EL (cell line): Measurements from ENCODE around the gene PTGR2.
"Not testable (repeated sequence)": the region's sequence is repeated elsewhere in the genome, so short reads cannot be mapped to it uniquely, and the experiment has no call there.

Experiments
- DNase-seq: peaks from one replicate; pipeline ENCODE4 v3.0.0-alpha.2; 2016

PTGR2 gene

DNA sequence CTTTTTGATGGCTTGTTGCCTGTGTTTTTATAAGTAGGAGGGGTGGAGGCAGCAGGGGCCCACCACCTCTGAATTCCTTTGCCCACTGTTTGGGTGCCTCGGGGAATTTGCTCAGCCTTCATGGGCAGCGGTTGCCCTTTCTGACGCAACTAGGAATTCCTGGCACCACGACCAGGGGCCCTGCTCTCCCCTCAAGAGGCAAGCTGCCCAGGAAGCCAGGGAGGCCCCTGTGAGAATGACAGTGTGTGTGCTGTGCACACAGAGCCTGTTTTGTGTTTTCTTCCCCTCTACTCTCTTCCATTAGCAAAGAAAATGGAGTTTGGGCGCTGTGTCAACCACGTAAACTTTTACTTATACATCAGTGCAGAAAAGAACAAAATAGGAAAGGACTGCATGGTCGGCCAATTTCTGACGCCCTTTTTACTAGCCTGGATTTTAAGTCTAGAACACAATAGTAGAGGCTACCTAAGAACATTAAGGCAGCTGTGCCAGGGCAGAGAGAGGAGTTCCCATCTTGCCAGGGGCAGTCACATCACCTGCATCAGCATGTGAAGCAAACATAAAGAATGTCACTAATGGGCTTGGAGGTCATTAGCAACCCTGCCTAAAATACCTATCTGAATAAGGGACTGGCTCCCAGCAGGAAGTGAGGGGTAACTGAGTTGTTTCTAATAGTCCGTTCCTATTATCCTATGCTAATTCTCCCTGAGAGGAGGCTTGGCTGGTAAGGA is 17.9 kb upstream of the PTGR2 start:
- DNase-seq = peak; percentile 78

DNA sequence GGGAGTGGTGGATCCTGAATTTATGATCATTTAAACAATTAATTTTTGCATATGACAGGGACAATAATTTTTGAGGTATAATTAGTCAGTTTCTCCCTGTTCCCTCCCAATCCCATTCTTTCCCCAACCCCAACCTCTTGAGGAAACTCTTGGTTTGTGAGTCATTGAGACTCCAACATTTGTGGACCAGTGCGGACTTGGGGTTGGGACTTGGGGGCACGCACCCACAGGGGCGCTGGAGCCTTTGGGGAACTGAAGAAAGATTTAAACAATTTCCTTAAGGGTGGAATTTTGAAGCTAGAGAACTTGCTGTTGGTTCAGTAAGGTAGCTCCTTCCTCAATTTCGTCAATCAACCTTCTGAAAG is 17.4 kb upstream of the PTGR2 start:
- DNase-seq = no peak

DNA sequence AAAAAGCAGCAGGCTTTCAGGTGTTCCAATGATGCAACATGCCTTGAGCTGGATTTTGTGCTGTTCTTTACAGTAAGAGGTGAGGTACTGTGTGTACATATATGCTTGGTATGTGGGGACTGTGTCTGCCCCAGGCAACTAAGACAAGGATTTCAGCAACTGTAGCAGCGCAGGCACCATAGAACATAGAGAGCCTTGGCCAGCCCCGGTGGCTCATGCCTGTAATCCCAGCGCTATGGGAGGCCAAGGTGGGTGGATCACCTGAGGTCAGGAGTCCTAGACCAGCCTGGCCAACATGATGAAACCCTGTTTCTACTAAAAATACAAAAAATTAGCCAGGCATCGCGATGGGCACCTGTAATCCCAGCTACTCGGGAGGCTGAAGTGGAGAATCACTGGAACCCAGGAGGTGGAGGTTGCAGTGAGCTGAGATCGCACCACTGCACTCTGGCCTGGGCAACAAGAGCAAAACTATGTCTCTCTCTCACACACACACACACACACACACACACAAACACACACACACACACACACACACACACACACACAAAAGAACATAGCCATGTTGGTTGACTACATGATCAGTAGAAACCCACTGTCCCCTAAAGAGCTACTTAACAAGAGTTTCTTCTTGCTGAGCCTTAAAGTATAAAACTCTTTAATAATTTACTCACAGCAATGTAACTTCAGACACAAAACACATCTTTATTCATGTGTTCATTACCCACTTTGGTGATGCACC is 13.2 kb upstream of the PTGR2 start:
- DNase-seq = not testable (repeated sequence)

DNA sequence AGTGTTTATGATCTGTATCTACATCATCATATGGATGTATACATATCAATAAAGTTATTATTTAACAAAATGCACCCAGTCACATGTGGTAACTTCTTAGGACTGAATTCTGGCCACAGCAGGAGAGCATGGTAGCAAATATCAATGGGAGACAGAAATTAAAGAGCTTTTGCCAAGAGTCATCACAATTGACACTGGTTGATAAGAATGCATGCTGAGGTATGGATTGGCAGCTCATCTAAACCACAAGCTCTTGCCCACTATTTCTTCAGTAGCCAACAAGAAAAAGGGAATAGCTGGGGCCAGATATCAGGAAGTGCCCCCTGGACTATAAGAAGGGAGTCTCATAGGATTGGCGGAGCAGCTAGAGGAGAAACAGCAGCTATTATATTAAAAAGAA is 9.4 kb upstream of the PTGR2 start:
- no peak for DNase-seq

DNA sequence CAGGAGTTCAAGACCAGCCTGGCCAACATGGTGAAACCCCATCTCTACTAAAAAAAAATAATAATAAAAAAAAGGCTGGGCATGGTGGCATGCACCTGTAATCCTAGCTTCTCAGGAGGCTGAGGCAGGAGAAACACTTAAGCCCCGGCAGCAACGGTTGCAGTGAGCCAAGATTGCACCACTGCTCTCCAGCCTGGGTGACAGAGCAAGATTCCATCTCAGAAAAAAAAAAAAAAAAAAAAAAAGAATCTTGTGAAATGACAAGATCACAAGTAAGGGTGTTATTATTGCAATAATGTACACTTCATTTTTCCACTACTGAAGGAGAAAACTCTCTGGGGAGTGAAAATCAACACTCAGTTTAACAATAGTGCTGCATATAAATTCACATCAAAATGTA is 8.8 kb upstream of the PTGR2 start:
- DNase-seq = no peak

DNA sequence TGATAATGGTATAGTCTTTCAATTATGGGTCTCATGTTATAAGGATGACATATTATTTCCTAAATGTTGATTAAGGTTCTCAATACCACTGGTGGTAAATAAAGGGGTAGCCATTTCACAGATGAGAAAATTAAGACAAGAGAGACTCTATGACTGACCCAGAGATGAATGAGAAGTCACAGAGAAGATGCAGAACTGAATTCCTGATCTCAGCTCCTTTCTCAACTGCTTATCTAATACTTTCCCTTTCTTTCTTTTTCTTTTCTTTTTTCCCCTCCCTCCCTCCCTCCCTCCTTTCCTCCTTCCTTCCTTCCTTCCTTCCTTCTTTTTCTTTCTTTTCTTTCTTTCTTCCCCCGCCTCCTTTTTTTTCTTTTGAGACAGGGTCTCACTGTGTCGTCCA is 8.3 kb upstream of the PTGR2 start:
- no peak for DNase-seq

DNA sequence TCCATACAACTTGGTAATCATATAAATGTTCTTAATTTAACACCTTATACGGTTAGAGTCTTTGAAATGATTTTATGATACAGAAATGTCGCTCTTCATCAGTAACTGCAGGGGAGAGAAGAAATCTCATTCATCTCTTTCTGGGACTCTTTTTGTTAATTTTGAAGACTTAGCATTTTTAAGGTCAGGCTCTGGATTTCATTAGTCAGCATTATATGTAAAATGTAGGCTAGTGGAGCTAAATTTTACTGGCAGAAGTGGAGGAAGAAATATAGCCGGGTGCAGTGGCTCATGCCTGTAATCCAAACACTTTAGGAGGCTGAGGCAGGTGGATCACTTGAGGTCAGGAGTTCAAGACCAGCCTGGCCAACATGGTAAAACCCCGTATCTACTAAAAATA is 4.7 kb upstream of the PTGR2 start:
- DNase-seq = no peak

DNA sequence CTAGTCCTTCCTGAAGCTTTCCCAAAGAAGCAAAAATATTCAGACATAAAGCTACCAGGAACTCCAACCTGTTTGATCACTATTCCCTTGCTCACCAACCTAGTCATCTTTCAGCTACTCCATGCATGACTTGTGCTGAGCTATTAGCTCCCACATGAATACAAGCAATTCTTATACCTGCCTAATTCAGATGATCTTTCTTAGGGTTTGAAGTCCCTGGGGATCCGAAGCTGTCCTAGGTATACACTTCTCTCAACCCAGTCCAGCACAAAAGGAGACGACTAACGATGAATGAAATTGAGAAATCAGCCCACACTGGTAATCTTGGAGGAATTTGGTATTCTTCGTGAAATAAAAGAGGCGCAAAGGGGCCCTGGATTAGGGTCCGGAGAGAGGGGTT is 631 bp upstream of the PTGR2 start:
- no peak for DNase-seq

DNA sequence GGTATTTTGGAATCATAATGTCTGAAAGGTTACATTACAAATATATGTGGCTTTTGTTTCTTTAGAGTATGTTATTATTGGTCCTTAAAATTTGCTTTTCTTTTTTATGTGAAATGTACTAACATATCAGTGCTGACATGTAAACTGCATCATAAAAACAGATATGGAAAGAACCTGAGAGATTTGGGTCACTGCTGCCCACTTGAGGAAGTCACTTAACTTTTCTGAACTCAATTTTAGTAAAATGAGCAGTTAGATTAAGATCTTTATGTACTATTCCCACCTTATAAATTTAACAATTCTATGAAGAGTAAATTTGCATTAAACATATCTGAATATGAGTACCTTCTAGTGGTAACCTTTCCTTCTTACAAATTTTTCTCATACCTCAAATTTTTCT is 7.5 kb downstream of the PTGR2 start:
- no peak for DNase-seq

DNA sequence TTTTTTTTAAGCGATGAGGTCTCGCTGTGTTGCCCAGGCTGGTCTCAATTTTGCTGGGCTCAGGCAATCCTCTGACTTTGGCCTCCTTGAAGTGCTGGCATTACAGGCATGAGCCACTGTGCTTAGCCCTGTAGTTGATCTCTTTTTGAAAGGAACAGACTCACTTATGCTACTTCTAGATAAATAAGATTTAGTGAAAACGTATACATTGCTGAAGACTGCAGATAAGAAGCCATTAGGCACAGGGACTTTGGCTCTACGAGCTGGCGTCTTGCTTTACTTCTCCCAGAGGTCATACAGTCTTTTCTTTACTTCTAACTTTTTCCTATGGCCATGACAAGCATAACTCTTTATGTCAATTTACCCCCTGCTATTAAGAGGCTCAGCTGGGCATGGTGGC is 9.4 kb downstream of the PTGR2 start:
- DNase-seq = no peak

DNA sequence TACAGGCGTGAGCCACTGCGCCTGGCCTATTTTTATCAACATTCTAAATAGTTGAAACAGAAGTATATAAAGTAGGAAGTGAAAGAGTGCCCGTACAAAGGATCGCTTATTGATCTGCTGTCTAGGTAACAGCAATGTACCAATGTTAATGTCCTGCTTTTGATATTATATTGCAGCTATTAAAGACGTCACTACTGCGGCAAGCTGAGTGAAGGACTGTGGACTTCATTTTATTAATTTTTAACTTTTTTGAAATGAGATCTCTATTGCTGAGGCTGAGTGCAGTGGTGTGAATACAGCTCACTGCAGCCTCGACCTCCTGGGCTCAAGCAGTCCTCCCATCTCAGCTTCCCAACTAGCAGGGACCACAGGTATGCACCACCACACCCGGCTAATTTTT is 10.8 kb downstream of the PTGR2 start:
- DNase-seq = no peak

DNA sequence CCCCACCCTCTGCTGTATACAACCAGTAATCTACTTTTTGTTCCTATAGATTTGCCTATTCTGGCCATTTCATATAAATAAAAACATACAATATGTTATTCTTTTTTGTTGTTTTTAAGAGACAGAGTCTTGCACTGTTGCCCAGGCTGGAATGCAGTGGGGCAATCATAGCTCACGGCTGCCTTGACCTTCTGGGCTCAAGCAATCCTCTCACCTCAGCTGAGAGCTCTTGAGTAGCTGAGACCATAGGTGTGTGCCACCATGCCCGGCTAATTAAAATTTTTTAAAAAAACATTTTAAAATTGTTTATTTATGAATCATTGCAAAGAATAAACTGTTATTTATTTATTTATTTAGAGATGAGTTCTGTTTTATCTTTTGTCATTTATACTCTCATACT is 11.6 kb downstream of the PTGR2 start:
- no peak for DNase-seq

DNA sequence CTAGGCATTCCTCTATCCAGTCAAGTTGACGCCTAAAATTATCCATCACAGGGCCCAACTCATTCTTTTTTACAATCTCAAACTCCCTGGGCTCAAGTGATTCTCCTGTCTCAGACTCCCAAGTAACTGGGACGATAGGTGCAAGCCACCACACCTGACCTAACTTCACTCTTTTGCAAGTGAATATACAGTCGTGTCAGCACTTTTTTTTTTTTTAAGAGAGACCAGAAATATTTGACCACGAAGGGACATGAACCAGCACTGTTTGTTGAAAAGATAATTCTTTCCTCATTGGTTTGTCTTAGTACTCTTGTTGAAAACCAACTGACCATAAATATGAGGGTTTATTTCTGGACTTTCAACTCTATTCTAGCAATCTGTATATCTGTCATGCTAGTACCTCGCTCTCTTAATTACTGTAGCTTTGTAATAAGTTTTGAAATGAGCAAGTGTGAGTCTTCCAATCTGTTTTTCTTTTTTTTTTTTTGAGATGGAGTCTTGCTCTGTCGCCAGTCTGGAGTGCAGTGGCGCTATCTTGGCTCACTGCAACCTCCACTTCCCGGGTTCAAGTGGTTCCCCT is 14.0 kb downstream of the PTGR2 start:
- DNase-seq = no peak

DNA sequence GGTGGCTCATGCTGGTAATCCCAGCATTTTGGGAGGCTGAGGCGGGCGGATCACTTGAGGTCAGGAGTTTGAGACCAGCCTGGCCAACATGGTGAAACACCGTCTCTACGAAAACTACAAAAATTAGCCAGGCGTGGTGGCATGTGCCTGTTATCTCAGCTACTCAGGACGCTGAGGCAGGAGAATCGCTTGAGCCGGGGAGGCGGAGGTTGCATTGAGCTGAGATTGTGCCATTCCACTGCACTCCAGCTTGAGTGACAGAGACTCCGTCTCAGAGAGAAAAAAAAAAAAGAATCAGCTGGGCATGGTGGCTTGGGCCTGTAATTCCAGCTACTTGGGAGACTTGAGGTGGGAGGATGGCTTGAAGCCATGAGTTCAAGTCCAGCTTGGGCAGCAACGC is 18.1 kb downstream of the PTGR2 start:
- DNase-seq = not testable (repeated sequence)

DNA sequence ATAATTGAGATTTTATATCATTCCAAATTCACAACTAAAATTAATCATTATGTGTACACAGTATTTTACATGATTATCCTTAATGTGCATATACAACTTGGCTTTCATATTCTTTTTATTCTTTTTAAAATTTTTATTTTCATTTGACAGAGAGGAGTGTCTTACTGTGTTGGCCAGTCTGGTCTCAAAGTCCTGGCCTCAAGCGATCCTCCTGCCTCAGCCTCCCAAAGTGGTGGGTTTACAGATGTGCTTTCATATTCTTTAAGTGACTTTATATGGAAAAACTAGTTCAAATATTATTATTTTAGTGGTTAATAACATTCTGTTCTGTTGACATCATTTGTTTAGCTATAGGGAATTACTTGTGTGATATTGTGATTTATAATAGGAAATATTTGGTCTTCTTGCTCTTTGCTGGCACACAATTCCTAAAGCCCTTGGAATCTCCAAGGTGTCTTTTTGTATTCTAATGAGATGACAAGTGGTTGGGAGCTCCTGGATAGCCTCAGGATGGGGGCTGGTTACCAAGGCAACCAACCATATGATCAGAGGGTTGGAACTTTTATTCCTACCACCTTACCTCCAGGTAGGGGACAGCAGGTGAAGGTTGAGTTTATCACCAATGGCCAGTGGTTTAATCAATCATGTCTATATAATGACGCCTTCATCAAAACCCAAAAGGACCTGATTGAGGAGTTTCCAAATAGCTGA is 19.0 kb downstream of the PTGR2 start:
- no peak for DNase-seq

DNA sequence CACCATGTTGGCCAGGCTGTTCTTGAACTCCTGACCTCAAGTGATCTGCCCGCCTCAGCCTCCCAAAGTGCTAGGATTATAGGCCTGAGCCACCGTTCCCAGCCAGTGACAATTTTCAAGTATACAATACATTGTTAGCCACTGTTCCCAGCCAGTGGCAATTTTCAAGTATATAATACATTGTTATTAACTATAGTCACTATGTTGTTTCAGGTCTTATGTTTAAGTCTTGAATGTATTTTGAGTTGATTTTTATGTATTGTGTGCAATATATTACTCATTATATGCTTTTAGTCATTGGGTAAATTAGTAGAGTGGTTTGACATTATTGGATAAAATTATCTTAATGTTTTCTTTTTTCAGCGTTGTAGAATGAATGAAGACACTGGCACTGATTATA is 22.0 kb downstream of the PTGR2 start:
- DNase-seq = no peak

DNA sequence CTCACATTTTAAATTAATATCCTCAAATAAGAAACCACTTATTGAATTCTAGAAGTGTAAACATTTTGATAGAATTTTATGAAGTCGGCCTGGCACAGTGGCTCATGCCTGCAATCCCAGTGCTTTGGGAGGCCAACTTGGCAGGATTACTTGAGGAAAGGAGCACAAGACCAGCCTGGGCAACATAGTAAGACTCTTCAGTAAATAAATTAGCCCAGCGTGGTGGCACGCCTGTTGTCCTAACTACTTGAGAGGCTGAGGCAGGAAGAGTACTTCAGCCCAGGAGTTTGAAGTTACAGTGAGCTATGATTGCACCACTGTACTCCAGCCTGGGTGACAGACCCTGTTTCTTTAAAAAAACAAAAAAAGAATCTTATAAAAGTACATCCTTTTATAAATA is 26.2 kb downstream of the PTGR2 start:
- no peak for DNase-seq

DNA sequence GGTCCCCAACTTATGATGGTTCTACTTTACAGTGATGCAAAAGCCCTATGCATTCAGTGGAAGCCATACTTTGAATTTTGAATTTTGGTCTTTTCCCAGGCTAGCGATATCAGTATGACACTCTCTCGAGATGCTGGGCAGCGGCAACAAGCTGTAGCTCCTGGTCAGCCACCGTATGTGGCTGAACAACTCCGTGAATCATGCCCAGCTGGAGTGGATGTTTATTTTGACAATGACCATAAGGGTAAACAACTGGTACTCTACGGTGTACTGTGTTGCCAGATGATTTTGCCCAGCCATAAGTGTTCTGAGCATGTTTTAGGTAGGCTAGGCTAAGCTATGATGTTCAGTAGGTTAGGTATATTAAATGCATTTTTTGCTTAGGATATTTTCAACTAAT is 26.8 kb downstream of the PTGR2 start:
- peak; percentile 44 for DNase-seq

DNA sequence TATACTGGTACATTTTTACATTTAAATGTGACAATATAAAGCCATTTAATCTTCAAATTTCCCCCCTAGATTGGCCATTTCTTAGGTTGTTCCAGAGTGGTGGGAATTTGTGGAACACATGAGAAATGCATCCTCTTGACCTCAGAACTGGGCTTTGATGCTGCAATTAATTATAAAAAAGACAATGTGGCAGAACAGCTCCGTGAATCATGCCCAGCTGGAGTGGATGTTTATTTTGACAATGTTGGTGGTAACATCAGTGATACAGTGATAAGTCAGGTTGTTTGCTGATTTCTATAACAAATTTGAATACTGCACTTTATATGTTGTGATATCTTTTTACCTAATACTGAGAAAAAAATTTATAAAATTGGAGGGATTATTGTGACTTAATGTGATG is 27.4 kb downstream of the PTGR2 start:
- peak; percentile 41 for DNase-seq

DNA sequence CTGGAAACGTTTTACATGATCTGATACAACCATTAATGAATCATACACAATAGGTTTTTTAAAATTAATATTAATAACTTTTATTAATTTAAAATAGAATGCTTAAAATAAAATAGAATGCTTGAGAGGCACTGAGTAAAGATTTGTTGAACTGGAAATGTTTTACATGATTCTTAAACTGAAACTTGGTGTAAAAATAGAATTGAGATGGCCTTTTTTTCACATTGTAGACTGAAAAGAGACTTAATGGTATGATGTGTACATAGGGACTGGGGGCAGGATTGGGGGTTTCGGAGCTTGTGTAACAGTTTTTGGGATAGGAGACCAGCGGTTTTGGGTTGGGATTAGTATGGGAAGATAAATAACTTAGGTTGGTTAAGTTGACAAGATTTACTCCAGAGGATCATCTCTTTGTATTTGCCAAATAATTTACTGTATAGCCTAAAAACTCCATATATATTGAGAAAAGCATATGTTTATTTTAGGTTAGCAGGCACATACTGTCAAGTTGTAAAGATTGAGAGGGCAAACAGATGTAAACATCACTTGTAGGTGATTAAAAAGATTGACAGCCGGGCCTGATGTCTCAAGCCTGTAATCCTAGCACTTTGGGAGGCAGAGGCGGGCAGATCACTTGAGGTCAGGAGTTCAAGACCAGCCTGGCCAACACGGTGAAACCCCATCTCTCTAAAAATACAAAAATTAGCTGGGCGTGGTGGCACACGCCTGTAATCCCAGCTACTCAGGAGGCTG is 33.0 kb downstream of the PTGR2 start:
- no peak for DNase-seq

DNA sequence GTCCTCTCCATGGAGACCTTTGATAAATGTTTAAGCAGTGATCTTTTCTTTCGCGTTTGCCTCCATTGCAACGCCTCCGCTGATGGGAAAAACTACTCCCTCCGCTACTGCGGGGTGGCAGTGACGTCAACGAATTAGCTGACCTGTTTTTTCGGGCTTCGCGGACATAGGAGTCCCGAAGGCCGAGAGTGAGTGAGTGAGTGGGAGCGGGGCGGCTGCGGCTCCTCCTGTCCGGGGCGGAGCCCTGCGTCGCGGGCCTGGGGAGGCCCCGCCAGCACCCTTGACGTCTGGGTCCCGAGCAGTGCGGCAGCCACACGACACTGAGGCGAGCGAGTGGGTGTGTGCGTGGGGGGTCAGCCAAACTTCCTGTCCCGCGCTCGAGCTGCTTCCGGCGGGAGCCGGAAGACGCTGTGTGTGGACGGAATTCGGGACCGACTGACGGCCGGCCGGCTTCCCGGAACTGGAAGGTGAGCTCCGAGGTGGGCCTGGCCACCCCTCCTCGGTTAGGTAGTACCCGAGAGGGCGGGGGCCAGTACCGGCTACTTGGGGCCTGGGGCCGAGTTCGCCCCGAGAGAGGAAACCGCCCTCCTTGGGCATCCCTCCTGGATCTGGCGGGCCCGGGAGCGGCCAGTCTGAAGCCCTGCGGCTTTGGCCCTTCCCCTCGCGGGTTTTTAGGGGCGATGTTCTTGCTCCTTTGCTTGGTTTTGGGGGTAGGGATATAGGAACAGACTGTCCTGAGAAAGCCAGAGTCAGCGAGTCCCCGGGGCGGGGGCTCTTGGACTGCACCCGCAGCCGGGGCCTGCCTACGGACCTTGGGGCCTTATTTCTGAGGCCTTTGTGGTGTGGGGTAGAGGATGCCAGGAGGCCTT is 35.1 kb downstream of the PTGR2 start, which contains the start of gene ZNF410:
ZNF410 (plus strand) TSS at position 411 of the 869 bp plus-strand sequence. CDS start 5,317 bp downstream, outside the sequence.
- peak; percentile 99 for DNase-seq

DNA sequence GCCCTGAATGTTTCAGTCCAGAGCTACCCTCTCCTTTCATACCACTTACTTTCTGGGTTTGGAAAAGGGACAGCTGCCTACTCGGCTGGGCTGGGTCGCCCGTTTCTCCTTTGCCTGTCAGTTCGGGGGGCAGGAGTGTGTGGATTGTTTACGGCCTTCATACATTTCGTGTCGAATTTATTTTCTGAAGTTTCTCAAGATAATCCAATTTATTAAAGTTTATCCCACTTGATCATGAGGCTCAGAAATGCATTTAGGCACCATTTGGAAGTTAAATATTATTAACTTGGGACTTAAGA is 35.6 kb downstream of the PTGR2 start:
- DNase-seq = no peak
